ENCODE measurements around the gene LHPP. TPM values are rescaled to one million over a fixed set of nuclear protein-coding genes. Genes with fewer than 3 reads are reported as not detected.

Gene LHPP
- total and polyA plus RNA-seq, 2 experiments from 2014 or later, result 27.4 to 40.2 TPM

DNA sequence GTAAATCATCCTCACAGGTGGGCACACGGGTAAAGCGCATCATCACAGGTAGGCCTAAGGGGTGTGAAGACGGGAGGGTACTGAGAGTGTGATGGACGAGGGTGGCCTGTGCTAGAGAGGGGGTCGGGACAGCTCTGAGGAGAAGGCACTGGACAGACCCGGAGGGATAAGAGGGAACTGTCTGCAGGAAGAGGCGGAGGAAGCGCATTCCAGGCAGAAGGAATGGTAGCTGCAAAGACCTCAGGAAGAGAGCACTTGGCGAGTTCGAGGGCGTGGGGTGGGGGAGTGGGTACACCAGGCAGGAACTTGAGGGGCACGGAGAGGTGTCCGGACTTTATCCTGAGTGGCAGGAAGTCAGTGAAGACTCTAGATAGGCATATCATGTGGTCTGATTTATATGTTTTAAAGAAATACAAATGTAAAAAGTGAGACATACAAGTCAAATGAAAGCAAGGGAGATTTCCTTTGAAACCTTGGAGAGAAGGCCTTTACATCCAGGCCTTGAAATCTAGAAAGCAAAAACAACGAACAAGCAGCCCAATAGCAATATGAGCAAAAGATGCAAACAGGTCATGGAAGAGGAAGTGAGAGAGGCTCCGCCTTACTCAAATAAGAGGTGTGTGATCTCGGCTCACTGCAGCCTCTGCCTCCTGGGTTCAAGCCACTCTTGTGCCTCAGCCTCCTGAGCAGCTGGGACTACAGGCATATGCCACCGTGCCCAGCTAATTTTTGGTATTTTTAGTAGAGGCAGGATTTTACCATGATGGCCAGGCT lies 3.6 kb downstream of the LHPP start (continued):
- no peak for TF ChIP-seq POLR2AphosphoS5 (IDR thresholded peaks at IDR 0.05; ENCODE audit: low read depth)
- TF ChIP-seq, protein P1, sequence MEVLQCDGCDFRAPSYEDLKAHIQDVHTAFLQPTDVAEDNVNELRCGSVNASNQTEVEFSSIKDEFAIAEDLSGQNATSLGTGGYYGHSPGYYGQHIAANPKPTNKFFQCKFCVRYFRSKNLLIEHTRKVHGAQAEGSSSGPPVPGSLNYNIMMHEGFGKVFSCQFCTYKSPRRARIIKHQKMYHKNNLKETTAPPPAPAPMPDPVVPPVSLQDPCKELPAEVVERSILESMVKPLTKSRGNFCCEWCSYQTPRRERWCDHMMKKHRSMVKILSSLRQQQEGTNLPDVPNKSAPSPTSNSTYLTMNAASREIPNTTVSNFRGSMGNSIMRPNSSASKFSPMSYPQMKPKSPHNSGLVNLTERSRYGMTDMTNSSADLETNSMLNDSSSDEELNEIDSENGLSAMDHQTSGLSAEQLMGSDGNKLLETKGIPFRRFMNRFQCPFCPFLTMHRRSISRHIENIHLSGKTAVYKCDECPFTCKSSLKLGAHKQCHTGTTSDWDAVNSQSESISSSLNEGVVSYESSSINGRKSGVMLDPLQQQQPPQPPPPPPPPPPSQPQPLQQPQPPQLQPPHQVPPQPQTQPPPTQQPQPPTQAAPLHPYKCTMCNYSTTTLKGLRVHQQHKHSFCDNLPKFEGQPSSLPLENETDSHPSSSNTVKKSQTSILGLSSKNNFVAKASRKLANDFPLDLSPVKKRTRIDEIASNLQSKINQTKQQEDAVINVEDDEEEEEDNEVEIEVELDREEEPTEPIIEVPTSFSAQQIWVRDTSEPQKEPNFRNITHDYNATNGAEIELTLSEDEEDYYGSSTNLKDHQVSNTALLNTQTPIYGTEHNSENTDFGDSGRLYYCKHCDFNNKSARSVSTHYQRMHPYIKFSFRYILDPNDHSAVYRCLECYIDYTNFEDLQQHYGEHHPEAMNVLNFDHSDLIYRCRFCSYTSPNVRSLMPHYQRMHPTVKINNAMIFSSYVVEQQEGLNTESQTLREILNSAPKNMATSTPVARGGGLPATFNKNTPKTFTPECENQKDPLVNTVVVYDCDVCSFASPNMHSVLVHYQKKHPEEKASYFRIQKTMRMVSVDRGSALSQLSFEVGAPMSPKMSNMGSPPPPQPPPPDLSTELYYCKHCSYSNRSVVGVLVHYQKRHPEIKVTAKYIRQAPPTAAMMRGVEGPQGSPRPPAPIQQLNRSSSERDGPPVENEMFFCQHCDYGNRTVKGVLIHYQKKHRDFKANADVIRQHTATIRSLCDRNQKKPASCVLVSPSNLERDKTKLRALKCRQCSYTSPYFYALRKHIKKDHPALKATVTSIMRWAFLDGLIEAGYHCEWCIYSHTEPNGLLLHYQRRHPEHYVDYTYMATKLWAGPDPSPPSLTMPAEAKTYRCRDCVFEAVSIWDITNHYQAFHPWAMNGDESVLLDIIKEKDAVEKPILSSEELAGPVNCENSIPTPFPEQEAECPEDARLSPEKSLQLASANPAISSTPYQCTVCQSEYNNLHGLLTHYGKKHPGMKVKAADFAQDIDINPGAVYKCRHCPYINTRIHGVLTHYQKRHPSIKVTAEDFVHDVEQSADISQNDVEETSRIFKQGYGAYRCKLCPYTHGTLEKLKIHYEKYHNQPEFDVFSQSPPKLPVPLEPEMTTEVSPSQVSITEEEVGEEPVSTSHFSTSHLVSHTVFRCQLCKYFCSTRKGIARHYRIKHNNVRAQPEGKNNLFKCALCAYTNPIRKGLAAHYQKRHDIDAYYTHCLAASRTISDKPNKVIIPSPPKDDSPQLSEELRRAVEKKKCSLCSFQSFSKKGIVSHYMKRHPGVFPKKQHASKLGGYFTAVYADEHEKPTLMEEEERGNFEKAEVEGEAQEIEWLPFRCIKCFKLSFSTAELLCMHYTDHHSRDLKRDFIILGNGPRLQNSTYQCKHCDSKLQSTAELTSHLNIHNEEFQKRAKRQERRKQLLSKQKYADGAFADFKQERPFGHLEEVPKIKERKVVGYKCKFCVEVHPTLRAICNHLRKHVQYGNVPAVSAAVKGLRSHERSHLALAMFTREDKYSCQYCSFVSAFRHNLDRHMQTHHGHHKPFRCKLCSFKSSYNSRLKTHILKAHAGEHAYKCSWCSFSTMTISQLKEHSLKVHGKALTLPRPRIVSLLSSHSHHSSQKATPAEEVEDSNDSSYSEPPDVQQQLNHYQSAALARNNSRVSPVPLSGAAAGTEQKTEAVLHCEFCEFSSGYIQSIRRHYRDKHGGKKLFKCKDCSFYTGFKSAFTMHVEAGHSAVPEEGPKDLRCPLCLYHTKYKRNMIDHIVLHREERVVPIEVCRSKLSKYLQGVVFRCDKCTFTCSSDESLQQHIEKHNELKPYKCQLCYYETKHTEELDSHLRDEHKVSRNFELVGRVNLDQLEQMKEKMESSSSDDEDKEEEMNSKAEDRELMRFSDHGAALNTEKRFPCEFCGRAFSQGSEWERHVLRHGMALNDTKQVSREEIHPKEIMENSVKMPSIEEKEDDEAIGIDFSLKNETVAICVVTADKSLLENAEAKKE (CRISPR knock-in tag; IDR thresholded peaks at IDR 0.05), result no peak
- no peak for TF ChIP-seq NANOG (IDR thresholded peaks at IDR 0.05; ENCODE audit: borderline replicate concordance)
- no peak for TF ChIP-seq CTCF (conservative IDR thresholded peaks at IDR 0.05; ENCODE audit: low read depth in 2 of 2)

DNA sequence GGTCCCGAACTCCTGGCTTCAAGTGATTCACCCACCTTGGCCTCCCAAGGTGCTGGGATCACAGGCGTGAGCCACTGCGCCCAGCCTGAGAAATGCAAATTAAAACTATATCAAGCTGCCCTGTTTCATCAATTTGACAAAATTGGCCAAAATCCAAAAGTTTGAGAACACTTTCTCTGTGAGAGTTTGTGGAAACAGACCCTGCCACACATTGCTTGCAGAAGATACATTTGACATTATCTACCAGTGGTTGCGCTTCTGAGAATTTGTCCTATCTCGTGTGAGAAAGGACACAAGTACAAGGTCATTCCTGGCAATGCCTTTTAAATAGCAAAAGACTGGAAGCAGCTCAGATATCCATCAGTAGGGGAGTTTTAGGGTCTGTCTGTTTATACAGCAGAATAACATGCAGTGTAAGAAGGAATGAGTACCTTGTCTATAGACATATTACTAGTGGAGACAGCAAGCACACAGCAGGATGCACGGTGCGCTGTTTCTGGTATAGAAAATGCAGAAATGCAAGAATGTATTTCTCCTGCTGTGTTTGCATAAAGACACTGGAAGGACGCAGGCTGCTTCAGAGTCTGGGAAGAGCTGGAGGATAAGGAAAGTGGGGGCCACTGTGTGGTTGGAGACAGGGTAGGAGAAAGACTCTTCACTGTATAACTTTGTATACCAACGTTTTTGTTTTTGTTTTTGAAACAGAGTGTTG lies 4.3 kb downstream of the LHPP start:
- H3K27ac ChIP-seq (ENCODE audit: low read depth), result peak overlapping the region; percentile 75
- H3K4me3 ChIP-seq, result peak overlapping the region; percentile 8; the same call in 1 of the 2 replicates
- peaks cover 16% of the 10 kb centered on the region for H3K27me3 Mint-ChIP-seq (ENCODE audit: insufficient read depth, low read depth, poor library complexity)
- H3K36me3 Mint-ChIP-seq (ENCODE audit: low read depth), result peaks cover 15% of the 10 kb centered on the region
- H3K4me1 Mint-ChIP-seq, result peaks cover 65% of the 10 kb centered on the region
- H3F3A ChIP-seq (replicated peaks; ENCODE audit: low read depth), result peaks cover 28% of the 10 kb centered on the region
- peaks cover 75% of the 10 kb centered on the region for H3K4me1 ChIP-seq (ENCODE audit: insufficient read depth)
- no peaks in the 10 kb centered on the region for H3K9me2 ChIP-seq (ENCODE audit: insufficient read depth)
- H3K9me3 Mint-ChIP-seq, result no peaks in the 10 kb centered on the region
- H4K20me1 ChIP-seq (replicated peaks; ENCODE audit: insufficient read depth), result no peaks in the 10 kb centered on the region
- DNase-seq (ENCODE audit: low spot score) (peak; percentile 74), ATAC-seq (no peak)
- H3K4me2 ChIP-seq, result peak overlapping the region; percentile 63
- H3K27me3 ChIP-seq (ENCODE audit: insufficient read depth), result no peaks in the 10 kb centered on the region
- H2AFZ ChIP-seq, result no peak overlapping the region
- H3K36me3 ChIP-seq (ENCODE audit: insufficient read depth), result peaks cover 4% of the 10 kb centered on the region; the same call in 1 of the 2 replicates
- 0 out of 2 replicates have a peak overlapping the region, but pooled peaks have one; percentile 7 for H3K27ac Mint-ChIP-seq
- H3K79me2 ChIP-seq (replicated peaks; ENCODE audit: insufficient read depth), result peaks cover 36% of the 10 kb centered on the region
- peak overlapping the region; percentile 7; the same call in 2 of the 3 replicates for H3K4me3 Mint-ChIP-seq
- TF ChIP-seq EZH2 (IDR thresholded peaks at IDR 0.05; ENCODE audit: low read depth, unreplicated experiment) (no peak), STAT1 (IDR thresholded peaks at IDR 0.05; ENCODE audit: unreplicated experiment) (no peak), CREB1 (CRISPR knock-in tag; IDR thresholded peaks at IDR 0.05; ENCODE audit: low read depth) (no peak), JUNB (IDR thresholded peaks at IDR 0.05; ENCODE audit: unreplicated experiment) (no peak), CTCF (conservative IDR thresholded peaks at IDR 0.05; ENCODE audit: low read depth in 2 of 2) (no peak), ZNF114 (CRISPR knock-in tag; IDR thresholded peaks at IDR 0.05) (no peak), ZNF331 (CRISPR knock-in tag; IDR thresholded peaks at IDR 0.05; ENCODE audit: low read depth) (no peak), POLR2AphosphoS5 (IDR thresholded peaks at IDR 0.05; ENCODE audit: low read depth) (no peak), EZH2phosphoT487 (IDR thresholded peaks at IDR 0.05; ENCODE audit: unreplicated experiment) (no peak), NANOG (IDR thresholded peaks at IDR 0.05; ENCODE audit: borderline replicate concordance) (no peak)

Measured in GM23338 (cell line).